PC-9 (cell line): ENCODE data around the gene IP6K3.

ENCODE experiments used
- EZH2 ChIP-seq: fragments of 200-600 bp; sonication (generic); IDR thresholded peaks from 2 replicates; pipeline ENCODE4 v1.8.0; 2017; ENCODE audit warnings: antibody characterized with exemption, low read depth
- TF ChIP-seq, protein P1 (sequence below): fragments of 200-600 bp; sonication (generic); conservative IDR thresholded peaks from 2 replicates; pipeline ENCODE4 v1.6.1; 2017; ENCODE audit warnings: mixed run types, antibody characterized with exemption, mild to moderate bottlenecking, moderate library complexity

DNA sequence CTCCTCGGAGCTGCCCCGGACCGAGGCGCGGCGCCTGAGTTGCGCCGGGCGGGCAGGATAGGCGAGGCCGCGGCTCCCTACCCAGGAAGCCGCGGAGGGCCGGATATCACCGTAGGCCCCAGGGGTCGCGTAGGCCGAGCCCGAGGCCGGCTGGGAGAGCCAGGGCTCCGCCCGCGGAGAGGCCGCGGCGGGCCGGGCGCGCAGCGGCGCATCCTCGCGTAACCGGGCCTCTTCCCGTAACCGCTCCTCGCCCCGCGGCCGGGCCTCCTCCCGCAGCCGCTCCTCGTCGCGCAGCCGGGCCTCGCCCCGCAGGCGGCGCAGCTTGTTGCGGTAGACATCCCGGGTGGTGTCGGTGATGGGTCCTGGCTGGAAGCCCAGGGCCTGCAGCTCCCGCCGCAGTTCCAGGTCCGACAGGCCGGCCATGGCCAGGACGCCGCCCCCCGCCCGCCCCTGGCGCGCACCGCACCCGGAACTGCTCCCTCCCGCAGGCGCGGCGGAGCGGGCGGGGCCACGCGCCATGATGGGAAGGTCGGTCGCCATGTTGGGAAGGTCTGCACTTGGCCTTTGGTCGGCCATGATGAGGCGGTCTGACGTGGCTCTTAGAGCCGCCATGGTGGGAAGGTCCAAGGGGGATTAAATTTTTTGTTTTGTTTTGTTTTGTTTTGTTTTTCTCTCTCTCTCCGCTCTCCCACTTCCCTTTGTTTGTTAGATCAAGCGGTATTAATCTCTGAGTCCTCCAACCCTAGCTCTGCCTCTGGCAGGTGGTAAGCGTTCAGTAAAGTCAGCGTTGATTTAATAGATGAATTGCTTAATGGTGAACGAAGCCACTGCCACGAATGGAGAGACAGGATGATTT, 42.2 kb upstream of the IP6K3 start, which contains the start of gene LEMD2:
- TF ChIP-seq, protein P1, sequence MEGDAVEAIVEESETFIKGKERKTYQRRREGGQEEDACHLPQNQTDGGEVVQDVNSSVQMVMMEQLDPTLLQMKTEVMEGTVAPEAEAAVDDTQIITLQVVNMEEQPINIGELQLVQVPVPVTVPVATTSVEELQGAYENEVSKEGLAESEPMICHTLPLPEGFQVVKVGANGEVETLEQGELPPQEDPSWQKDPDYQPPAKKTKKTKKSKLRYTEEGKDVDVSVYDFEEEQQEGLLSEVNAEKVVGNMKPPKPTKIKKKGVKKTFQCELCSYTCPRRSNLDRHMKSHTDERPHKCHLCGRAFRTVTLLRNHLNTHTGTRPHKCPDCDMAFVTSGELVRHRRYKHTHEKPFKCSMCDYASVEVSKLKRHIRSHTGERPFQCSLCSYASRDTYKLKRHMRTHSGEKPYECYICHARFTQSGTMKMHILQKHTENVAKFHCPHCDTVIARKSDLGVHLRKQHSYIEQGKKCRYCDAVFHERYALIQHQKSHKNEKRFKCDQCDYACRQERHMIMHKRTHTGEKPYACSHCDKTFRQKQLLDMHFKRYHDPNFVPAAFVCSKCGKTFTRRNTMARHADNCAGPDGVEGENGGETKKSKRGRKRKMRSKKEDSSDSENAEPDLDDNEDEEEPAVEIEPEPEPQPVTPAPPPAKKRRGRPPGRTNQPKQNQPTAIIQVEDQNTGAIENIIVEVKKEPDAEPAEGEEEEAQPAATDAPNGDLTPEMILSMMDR = no peak
- no peak for TF ChIP-seq EZH2
